ENCODE measurements around the gene FSTL5. TPM values are rescaled to one million over a fixed set of nuclear protein-coding genes. Genes with fewer than 3 reads are reported as not detected.

FSTL5 gene
- total and polyA plus RNA-seq, 9 of the 15 experiments (the other 6 are each of a cell fraction or from before 2014, with no cell fraction given): 0.09 to 3.1 (median 0.50) TPM; not detected in 1

DNA sequence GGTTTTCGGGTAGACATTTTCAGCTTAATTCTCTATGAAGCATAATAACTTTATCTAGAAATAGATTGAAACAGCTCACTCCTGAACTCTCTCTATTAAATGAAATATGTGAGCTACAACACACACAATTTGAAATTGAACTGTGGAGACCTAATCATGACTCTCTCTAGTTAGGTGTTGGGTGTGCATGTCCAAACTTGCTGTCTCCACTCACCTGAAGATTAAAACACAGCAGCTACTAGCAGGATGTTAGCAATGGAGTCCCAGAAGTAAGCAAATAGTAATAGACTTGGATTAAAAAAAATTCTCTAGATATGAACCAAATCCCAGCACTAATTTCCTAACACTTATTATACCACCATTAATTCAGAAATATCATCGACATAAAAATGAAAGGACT lies 173.1 kb downstream of the FSTL5 start:
- Histone ChIP-seq H3K27ac (ENCODE audit: extremely low read depth, low read depth, low read length) (no peak overlapping the region), H3K9me3 (replicated peaks; ENCODE audit: control insufficient read depth, insufficient read depth, low read depth, low read length) (no peaks in the 10 kb centered on the region), H3K27me3 (ENCODE audit: control insufficient read depth in 2 of 2, insufficient read depth in 2 of 2, low read length in 2 of 2) (no peaks in the 10 kb centered on the region), H3K36me3 (ENCODE audit: control insufficient read depth, insufficient read depth, low read length) (no peaks in the 10 kb centered on the region), H3K4me1 (replicated peaks in 1 of 2; ENCODE audit: control insufficient read depth in 2 of 2, insufficient read depth in 2 of 2, low read length in 2 of 2) (no peaks in the 10 kb centered on the region), H4K20me1 (replicated peaks; ENCODE audit: control insufficient read depth, insufficient read depth, low read length) (no peaks in the 10 kb centered on the region), H3K4me3 (no peak overlapping the region), H3K9me1 (ENCODE audit: control insufficient read depth, insufficient read depth, low read length) (no peaks in the 10 kb centered on the region), H3K9ac (ENCODE audit: insufficient read depth in 1 of 2, low read depth in 2 of 2, low read length in 2 of 2) (no peak overlapping the region), H2AFZ (ENCODE audit: low read depth, low read length) (no peak overlapping the region), H3K79me2 (ENCODE audit: control insufficient read depth, insufficient read depth, low read length) (no peaks in the 10 kb centered on the region), H3K4me2 (ENCODE audit: insufficient read depth, low read length) (no peak overlapping the region)
- POLR2A ChIA-PET: no interaction called here
- no TSS peak for BruUV-seq (replicated peaks)
- intact Hi-C loops (cut with micrococcal nuclease) (no loop called here), in situ Hi-C loops (cut with MboI) (no loop called here)
- no peak for DNase-seq (ENCODE audit: extremely low read depth in 1 of 4, low spot score in 3 of 4)
- TF ChIP-seq SMAD1 (IDR thresholded peaks at IDR 0.05; ENCODE audit: low read depth, low read length, partially characterized antibody) (no peak), PML (IDR thresholded peaks at IDR 0.05; ENCODE audit: low read length) (no peak), NFATC3 (IDR thresholded peaks at IDR 0.05) (no peak), NEUROD1 (IDR thresholded peaks at IDR 0.05; ENCODE audit: borderline replicate concordance, low read depth, low read length, partially characterized antibody) (no peak), ZBTB17 (CRISPR knock-in tag; IDR thresholded peaks at IDR 0.05) (no peak), SP1 (CRISPR knock-in tag; IDR thresholded peaks at IDR 0.05) (no peak), PHF8 (IDR thresholded peaks at IDR 0.05; ENCODE audit: borderline replicate concordance, low read length) (no peak)
- TF ChIP-seq, protein P1, sequence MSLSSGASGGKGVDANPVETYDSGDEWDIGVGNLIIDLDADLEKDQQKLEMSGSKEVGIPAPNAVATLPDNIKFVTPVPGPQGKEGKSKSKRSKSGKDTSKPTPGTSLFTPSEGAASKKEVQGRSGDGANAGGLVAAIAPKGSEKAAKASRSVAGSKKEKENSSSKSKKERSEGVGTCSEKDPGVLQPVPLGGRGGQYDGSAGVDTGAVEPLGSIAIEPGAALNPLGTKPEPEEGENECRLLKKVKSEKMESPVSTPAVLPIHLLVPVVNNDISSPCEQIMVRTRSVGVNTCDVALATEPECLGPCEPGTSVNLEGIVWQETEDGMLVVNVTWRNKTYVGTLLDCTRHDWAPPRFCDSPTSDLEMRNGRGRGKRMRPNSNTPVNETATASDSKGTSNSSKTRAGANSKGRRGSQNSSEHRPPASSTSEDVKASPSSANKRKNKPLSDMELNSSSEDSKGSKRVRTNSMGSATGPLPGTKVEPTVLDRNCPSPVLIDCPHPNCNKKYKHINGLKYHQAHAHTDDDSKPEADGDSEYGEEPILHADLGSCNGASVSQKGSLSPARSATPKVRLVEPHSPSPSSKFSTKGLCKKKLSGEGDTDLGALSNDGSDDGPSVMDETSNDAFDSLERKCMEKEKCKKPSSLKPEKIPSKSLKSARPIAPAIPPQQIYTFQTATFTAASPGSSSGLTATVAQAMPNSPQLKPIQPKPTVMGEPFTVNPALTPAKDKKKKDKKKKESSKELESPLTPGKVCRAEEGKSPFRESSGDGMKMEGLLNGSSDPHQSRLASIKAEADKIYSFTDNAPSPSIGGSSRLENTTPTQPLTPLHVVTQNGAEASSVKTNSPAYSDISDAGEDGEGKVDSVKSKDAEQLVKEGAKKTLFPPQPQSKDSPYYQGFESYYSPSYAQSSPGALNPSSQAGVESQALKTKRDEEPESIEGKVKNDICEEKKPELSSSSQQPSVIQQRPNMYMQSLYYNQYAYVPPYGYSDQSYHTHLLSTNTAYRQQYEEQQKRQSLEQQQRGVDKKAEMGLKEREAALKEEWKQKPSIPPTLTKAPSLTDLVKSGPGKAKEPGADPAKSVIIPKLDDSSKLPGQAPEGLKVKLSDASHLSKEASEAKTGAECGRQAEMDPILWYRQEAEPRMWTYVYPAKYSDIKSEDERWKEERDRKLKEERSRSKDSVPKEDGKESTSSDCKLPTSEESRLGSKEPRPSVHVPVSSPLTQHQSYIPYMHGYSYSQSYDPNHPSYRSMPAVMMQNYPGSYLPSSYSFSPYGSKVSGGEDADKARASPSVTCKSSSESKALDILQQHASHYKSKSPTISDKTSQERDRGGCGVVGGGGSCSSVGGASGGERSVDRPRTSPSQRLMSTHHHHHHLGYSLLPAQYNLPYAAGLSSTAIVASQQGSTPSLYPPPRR (CRISPR knock-in tag; IDR thresholded peaks at IDR 0.05; ENCODE audit: borderline replicate concordance): no peak
- TF ChIP-seq, protein P2, sequence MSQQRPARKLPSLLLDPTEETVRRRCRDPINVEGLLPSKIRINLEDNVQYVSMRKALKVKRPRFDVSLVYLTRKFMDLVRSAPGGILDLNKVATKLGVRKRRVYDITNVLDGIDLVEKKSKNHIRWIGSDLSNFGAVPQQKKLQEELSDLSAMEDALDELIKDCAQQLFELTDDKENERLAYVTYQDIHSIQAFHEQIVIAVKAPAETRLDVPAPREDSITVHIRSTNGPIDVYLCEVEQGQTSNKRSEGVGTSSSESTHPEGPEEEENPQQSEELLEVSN (IDR thresholded peaks at IDR 0.05; ENCODE audit: borderline replicate concordance in 1 of 2, extremely low read depth in 1 of 2, insufficient read depth in 1 of 2, insufficient read length in 1 of 2, low read depth in 1 of 2, low read length in 1 of 2, poor library complexity in 1 of 2, severe bottlenecking in 1 of 2): no peak
- TF ChIP-seq, protein P3, sequence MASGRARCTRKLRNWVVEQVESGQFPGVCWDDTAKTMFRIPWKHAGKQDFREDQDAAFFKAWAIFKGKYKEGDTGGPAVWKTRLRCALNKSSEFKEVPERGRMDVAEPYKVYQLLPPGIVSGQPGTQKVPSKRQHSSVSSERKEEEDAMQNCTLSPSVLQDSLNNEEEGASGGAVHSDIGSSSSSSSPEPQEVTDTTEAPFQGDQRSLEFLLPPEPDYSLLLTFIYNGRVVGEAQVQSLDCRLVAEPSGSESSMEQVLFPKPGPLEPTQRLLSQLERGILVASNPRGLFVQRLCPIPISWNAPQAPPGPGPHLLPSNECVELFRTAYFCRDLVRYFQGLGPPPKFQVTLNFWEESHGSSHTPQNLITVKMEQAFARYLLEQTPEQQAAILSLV (tag; IDR thresholded peaks at IDR 0.05): no peak
- 0% methylated on average over 1 of the region's 2 CpGs for WGBS (ENCODE audit: insufficient coverage, low coverage, missing lambda C conversion rate)
- CTCF ChIA-PET (ENCODE audit: low intra/inter-chr PET ratio): no interaction called here
- no peak for ATAC-seq
- FAIRE-seq: no peak
